ENCODE results near the gene C1orf116. TPM values are rescaled to one million over a fixed set of nuclear protein-coding genes. Genes with fewer than 3 reads are reported as not detected.

The C1orf116 gene
- polyA plus RNA-seq, 2 of the 4 experiments (the other 2 are of a cell fraction): 2.0 to 3.2 TPM

- peaks cover 26% of the 10 kb centered on the region for H3K4me1 ChIP-seq
- H3K9me3 ChIP-seq: no peaks in the 10 kb centered on the region
- 72% methylated on average over 11 of the region's 11 CpGs for WGBS (ENCODE audit: missing lambda C conversion rate)
- no peak overlapping the region for H3K4me2 ChIP-seq
- no peak overlapping the region for H3K4me3 ChIP-seq
- FAIRE-seq: no peak
- ATAC-seq: no peak
- DNase-seq (ENCODE audit: low read depth in 1 of 2, low spot score in 1 of 2): no peak
- CTCF ChIA-PET: interaction anchor here (0.7 to 8.4 kb wide), 16 partner anchors 10 to 719 kb away, joined by 3 to 94 read pairs (median 6); partner anchors contain the start of gene C1orf116
- no peak overlapping the region for H3K27ac ChIP-seq
- POLR2A ChIA-PET: interaction anchor here (2.4 kb wide), 1 partner anchor 26 kb away, joined by 8 read pairs; the partner anchor contains the start of gene PFKFB2
- TF ChIP-seq POLR2A (IDR thresholded peaks at IDR 0.05; ENCODE audit: low read length) (peak; percentile 15; the same call in 1 of the 2 replicates), CBX2 (IDR thresholded peaks at IDR 0.05; ENCODE audit: borderline replicate concordance, low read depth) (no peak), POLR2AphosphoS2 (conservative IDR thresholded peaks at IDR 0.05; ENCODE audit: low read length) (no peak)
These were observed 46.1 kb upstream of the C1orf116 start for GRCh38 chr1:207078578-207079132.

DNA sequence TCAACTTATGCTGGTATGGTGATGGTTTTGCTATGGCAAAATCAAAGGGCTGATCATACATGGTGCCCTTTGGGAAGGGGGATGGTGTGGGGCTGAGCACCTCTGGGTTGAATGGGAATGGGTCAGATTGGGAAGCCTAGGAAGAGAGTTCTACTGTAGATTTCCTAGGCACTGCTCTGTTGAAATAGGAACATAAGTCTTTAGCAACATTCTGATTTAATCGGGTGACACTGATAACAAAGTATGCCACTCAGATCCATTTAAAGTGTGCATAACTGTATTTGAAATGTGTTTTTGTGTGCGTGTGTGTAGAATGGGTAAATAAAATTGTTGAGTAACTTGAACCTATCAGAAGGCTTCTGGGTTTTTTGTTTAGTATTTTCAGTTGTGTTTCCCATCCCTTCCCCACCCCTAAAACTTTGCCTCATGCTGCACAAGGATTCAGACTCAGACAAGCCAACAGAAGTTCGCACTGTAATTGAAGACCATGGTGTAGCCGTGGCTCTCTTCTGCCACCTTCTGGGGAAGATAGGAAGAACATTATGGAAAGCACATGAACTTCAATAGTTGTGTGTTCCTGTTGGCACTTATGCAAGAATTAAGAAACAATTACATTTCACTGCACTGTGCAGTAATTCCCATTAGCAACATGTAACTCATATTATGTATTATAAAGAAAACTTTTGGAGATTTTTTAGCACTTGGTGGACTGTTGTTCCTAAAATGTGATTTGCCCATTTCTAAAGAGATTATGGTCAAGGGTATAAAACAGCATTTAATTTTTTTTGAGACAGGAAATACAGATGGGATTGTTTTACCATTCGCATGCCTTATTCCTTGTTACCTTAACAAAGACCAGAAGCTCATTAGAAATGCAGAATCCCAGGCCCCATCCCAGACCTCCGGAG is 45.2 kb upstream of the C1orf116 start:
- no peak overlapping the region for H3K4me3 ChIP-seq
- peak; percentile 67 to 93; a peak in 5 of 6 replicates for ATAC-seq
- TF ChIP-seq EP300 (IDR thresholded peaks at IDR 0.05) (no peak), RAD21 (conservative IDR thresholded peaks at IDR 0.05 in 1 of 2, IDR thresholded peaks at IDR 0.05 in 1 of 2) (peak; percentile 90 to 98), CBX2 (IDR thresholded peaks at IDR 0.05; ENCODE audit: borderline replicate concordance, low read depth) (no peak), BHLHE40 (IDR thresholded peaks at IDR 0.05; ENCODE audit: low read depth, low read length) (no peak), SMC3 (IDR thresholded peaks at IDR 0.05) (peak; percentile 89), MYC (IDR thresholded peaks at IDR 0.05; ENCODE audit: borderline replicate concordance, low read length) (no peak), NR3C1 (IDR thresholded peaks at IDR 0.05) (no peak), FOXS1 (CRISPR knock-in tag; IDR thresholded peaks at IDR 0.05) (no peak), NPAS2 (CRISPR knock-in tag; IDR thresholded peaks at IDR 0.05; ENCODE audit: borderline replicate concordance) (no peak), JUNB (IDR thresholded peaks at IDR 0.05) (no peak), TFCP2L1 (CRISPR knock-in tag; IDR thresholded peaks at IDR 0.05) (no peak), POLR2AphosphoS2 (conservative IDR thresholded peaks at IDR 0.05; ENCODE audit: low read length) (no peak), CHD2 (IDR thresholded peaks at IDR 0.05; ENCODE audit: low read length, partially characterized antibody) (no peak), ATOH8 (CRISPR knock-in tag; IDR thresholded peaks at IDR 0.05; ENCODE audit: low read depth) (no peak), FOSL2 (IDR thresholded peaks at IDR 0.05) (no peak), FOSL2 (CRISPR knock-in tag; IDR thresholded peaks at IDR 0.05) (no peak), HDAC2 (IDR thresholded peaks at IDR 0.05) (no peak), KDM1A (IDR thresholded peaks at IDR 0.05; ENCODE audit: low read depth) (no peak), CHD4 (IDR thresholded peaks at IDR 0.05; ENCODE audit: borderline replicate concordance) (no peak), HOXB13 (CRISPR knock-in tag; IDR thresholded peaks at IDR 0.05; ENCODE audit: low read depth) (no peak)
- TF ChIP-seq, protein P1, sequence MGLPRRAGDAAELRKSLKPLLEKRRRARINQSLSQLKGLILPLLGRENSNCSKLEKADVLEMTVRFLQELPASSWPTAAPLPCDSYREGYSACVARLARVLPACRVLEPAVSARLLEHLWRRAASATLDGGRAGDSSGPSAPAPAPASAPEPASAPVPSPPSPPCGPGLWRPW (IDR thresholded peaks at IDR 0.05): no peak
- TF ChIP-seq, protein P2, sequence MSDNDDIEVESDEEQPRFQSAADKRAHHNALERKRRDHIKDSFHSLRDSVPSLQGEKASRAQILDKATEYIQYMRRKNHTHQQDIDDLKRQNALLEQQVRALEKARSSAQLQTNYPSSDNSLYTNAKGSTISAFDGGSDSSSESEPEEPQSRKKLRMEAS (IDR thresholded peaks at IDR 0.05): peak; percentile 53
- TF ChIP-seq, protein P3, sequence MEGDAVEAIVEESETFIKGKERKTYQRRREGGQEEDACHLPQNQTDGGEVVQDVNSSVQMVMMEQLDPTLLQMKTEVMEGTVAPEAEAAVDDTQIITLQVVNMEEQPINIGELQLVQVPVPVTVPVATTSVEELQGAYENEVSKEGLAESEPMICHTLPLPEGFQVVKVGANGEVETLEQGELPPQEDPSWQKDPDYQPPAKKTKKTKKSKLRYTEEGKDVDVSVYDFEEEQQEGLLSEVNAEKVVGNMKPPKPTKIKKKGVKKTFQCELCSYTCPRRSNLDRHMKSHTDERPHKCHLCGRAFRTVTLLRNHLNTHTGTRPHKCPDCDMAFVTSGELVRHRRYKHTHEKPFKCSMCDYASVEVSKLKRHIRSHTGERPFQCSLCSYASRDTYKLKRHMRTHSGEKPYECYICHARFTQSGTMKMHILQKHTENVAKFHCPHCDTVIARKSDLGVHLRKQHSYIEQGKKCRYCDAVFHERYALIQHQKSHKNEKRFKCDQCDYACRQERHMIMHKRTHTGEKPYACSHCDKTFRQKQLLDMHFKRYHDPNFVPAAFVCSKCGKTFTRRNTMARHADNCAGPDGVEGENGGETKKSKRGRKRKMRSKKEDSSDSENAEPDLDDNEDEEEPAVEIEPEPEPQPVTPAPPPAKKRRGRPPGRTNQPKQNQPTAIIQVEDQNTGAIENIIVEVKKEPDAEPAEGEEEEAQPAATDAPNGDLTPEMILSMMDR (IDR thresholded peaks at IDR 0.05): peak; percentile 96
- CTCF ChIA-PET: interaction anchor here (0.7 to 8.4 kb wide), 17 partner anchors 9 to 421 kb away, joined by 3 to 94 read pairs (median 6); partner anchors contain the start of genes C1orf116 and YOD1
- FAIRE-seq: peak; percentile 99
- DNase-seq (ENCODE audit: low read depth in 1 of 2, low spot score in 1 of 2): peak; percentile 62 to 78
- H3K9me3 ChIP-seq: no peaks in the 10 kb centered on the region
- POLR2A ChIA-PET: no interaction called here
- peaks cover 28% of the 10 kb centered on the region for H3K4me1 ChIP-seq
- WGBS (ENCODE audit: missing lambda C conversion rate): 29% methylated on average over 6 of the region's 6 CpGs
- peak overlapping the region; percentile 12 to 29; a peak in 1 of 6 replicates for H3K27ac ChIP-seq
- H3K4me2 ChIP-seq: no peak overlapping the region

All from A549 (cell line).